BE2C (cell line): ENCODE results near the gene SOX21.
A peak's percentile ranks its signal among the peaks of the same experiment; 100 is the strongest.

Experiments used
- DNase-seq: peaks from one replicate; pipeline ENCODE4 v3.0.0-alpha.2; 2020
- H3K27me3 ChIP-seq: fragments of 250-450 bp; sonication (Bioruptor Pico); 2 replicates; pipeline ENCODE4 v1.5.1; 2020; ENCODE audit warnings: mild to moderate bottlenecking
- H3K36me3 ChIP-seq: fragments of 250-450 bp; sonication (Bioruptor Pico); 2 replicates; pipeline ENCODE4 v1.5.1; 2020; ENCODE audit warnings: mild to moderate bottlenecking
- H3K4me1 ChIP-seq: fragments of 250-450 bp; sonication (Bioruptor Pico); 2 replicates; pipeline ENCODE4 v1.5.1; 2020
- H3K4me3 ChIP-seq: 2 replicates; pipeline ENCODE4 v1.5.1; 2011; ENCODE audit warnings: low read depth, low read length
- H3K9me3 ChIP-seq: fragments of 250-450 bp; sonication (Bioruptor Pico); 2 replicates; pipeline ENCODE4 v1.5.1; 2020
- TF ChIP-seq, protein P1 (sequence below): IDR thresholded peaks from 2 replicates; pipeline ENCODE4 v1.5.1; 2012; ENCODE audit warnings: mild to moderate bottlenecking, low read depth, low read length

Gene SOX21

DNA sequence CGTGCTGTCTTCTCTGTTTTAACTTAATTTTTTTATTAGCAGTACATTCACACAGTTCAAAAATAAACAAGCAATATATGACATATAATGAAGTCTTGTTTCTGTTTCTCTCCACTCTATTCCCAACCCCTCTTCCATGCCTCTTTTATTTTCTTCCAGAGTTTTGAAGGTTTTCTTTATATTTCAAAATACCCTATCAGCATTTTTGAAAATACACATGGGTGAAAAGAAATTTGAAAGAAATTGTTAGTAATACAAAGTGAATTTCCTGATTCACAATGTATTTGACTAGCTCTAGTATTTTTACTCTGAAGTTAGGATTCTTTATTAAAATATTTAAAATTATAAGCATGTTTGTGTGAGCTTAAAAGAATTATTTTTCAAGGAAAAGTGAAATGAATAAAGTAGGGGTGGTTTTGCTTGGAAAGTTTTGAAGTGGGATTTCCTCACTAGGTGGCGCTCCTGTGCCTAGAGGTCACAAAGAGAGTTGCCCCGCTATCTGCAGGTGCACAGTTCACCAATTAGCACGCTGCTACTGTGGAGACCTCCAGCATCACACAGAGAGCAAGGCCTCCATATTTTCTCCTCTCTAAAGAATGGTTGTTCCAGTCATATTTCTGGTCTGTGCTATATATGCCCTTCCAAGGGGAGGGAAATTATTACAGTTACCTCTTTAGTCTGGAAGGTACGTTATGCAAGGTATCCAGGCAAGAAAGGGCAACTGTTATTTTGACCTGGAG is 37.6 kb downstream of the SOX21 start:
- peak; percentile 73 for DNase-seq

DNA sequence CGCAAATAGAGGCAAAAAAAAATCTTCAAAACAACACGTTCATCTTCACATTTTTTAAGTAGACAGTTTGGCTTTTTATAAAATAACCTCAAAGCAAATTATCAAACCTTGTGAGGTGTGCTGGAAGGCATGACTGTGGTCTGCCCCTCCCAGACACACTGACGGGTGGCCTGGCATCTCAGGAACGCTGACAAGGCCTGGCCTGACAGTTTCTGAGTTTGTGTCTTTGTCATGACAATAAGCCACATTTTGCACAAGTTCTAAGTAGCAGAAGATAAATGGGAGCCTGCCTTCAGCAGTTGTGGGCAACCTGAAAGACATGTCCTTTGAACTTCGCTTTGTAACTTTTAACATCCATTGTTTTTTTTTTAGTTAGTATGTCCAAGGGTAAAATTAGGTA is 38.5 kb downstream of the SOX21 start:
- TF ChIP-seq, protein P1, sequence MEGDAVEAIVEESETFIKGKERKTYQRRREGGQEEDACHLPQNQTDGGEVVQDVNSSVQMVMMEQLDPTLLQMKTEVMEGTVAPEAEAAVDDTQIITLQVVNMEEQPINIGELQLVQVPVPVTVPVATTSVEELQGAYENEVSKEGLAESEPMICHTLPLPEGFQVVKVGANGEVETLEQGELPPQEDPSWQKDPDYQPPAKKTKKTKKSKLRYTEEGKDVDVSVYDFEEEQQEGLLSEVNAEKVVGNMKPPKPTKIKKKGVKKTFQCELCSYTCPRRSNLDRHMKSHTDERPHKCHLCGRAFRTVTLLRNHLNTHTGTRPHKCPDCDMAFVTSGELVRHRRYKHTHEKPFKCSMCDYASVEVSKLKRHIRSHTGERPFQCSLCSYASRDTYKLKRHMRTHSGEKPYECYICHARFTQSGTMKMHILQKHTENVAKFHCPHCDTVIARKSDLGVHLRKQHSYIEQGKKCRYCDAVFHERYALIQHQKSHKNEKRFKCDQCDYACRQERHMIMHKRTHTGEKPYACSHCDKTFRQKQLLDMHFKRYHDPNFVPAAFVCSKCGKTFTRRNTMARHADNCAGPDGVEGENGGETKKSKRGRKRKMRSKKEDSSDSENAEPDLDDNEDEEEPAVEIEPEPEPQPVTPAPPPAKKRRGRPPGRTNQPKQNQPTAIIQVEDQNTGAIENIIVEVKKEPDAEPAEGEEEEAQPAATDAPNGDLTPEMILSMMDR, result no peak
- DNase-seq, result no peak
- no peaks in the 10 kb centered on the region for H3K36me3 ChIP-seq
- no peak overlapping the region for H3K4me3 ChIP-seq
- no peaks in the 10 kb centered on the region for H3K9me3 ChIP-seq
- H3K27me3 ChIP-seq, result peaks cover 26% of the 10 kb centered on the region
- no peaks in the 10 kb centered on the region for H3K4me1 ChIP-seq

More for the DNA sequence above, 37.6 kb downstream of the SOX21 start:
- TF ChIP-seq, protein P1, result peak; percentile 91
- H3K4me1 ChIP-seq, result no peaks in the 10 kb centered on the region
- no peaks in the 10 kb centered on the region for H3K9me3 ChIP-seq
- H3K27me3 ChIP-seq, result peaks cover 33% of the 10 kb centered on the region; the same call in 1 of the 2 replicates
- no peaks in the 10 kb centered on the region for H3K36me3 ChIP-seq
- H3K4me3 ChIP-seq, result no peak overlapping the region

DNA sequence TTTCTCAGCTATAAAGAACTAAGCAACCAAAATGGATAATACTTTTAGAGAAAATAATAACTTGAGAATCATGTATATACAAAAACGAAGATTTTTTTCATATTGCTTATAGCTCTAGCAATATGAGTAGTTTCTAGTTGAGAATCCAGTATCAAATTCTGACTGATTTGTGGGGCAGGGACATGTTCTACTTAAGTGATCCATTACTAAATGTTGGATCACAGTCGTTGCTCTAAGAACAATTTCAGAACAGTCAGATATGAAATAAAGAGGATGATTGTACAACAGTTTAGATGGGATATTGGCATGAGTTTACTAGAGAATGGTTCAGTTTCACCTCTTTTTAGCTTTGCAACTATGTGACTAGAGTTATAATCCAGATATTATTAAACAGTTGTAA is 39.9 kb downstream of the SOX21 start:
- TF ChIP-seq, protein P1, result no peak
- no peaks in the 10 kb centered on the region for H3K9me3 ChIP-seq
- no peaks in the 10 kb centered on the region for H3K36me3 ChIP-seq
- no peak overlapping the region for H3K4me3 ChIP-seq
- peaks cover 26% of the 10 kb centered on the region for H3K27me3 ChIP-seq
- H3K4me1 ChIP-seq, result no peaks in the 10 kb centered on the region
- no peak for DNase-seq

DNA sequence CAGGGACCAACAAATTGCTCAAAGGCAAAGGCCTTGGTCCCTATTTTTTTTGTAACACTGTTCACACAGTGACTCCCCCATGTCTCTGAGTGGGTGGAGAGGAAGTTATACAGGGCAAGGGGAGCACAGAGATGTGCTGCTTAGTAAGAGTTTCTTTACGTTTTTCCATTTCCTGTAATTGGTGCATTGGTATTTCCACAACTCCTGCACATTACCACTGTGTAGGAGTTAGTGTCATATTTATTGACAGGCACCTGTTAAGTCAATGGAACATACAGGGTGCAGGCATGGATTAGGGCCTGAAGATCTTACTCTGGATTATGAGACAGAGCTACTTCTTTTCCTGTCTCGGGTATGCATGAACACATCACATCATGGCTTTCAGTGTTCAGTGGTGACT is 45.2 kb downstream of the SOX21 start:
- DNase-seq, result no peak
- Histone ChIP-seq H3K9me3 (no peaks in the 10 kb centered on the region; the same call in 1 of the 2 replicates), H3K27me3 (peaks cover 60% of the 10 kb centered on the region), H3K36me3 (no peaks in the 10 kb centered on the region), H3K4me1 (peaks cover 4% of the 10 kb centered on the region), H3K4me3 (no peak overlapping the region)
- TF ChIP-seq, protein P1, result no peak

DNA sequence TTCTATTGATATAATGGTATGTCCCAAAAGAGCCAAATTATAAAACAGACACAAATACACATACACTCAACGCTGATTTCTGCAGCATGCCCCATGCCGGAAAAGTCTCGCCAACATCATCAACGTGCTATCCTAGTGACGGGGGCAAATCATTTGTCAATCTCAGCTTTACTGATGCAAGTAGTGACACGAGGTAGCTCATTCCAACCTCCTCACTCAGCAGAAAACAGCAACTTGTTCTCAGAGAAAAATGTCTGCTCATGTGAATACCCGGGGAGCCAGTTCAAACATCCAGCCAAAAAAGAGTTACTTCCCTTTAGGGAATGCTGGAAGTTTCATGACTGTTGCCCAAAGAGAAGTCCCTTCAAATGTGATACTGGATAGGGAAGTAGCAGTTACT is 46.3 kb downstream of the SOX21 start:
- Histone ChIP-seq H3K27me3 (peaks cover 64% of the 10 kb centered on the region), H3K36me3 (no peaks in the 10 kb centered on the region), H3K4me1 (peaks cover 4% of the 10 kb centered on the region), H3K4me3 (no peak overlapping the region), H3K9me3 (no peaks in the 10 kb centered on the region; the same call in 1 of the 2 replicates)
- DNase-seq, result no peak
- TF ChIP-seq, protein P1, result no peak

DNA sequence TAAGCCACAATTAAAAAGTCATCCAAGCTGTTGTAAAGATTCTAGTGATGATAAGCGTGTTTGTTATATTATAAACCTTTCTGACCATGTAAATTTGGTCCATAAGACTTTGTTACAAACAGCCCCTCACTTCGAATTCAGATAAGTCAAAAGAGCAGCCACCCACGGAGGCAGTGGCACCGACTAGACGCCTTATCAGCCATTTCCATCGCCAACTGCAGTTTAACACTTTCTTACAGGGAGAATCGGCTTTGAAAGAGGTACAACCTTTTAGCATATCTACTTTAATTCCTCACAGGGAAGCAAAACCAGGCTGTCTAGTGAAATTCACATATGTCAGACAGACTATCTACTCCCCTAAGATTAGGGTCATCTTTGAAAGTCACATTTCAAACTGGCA is 47.5 kb downstream of the SOX21 start:
- H3K9me3 ChIP-seq, result no peaks in the 10 kb centered on the region; the same call in 1 of the 2 replicates
- peaks cover 74% of the 10 kb centered on the region for H3K27me3 ChIP-seq
- peaks cover 4% of the 10 kb centered on the region for H3K4me1 ChIP-seq
- no peak overlapping the region for H3K4me3 ChIP-seq
- DNase-seq, result no peak
- H3K36me3 ChIP-seq, result no peaks in the 10 kb centered on the region
- TF ChIP-seq, protein P1, result no peak
